Ishikawa (cell line): ENCODE results near the gene MEGF6.

ENCODE experiments used
- CEBPB ChIP-seq: IDR thresholded peaks from 2 replicates; pipeline ENCODE4 v1.6.1; 2012
- CREB1 ChIP-seq: IDR thresholded peaks from 2 replicates; pipeline ENCODE4 v1.6.1; 2012; ENCODE audit warnings: low read depth
- EGR1 ChIP-seq: IDR thresholded peaks from 2 replicates; pipeline ENCODE4 v1.6.1; 2012
- EP300 ChIP-seq: IDR thresholded peaks from 2 replicates; pipeline ENCODE4 v1.6.1; 2012; ENCODE audit warnings: borderline replicate concordance
- FOXM1 ChIP-seq: IDR thresholded peaks from 2 replicates; pipeline ENCODE4 v1.6.1; 2012; ENCODE audit warnings: low read depth, borderline replicate concordance
- MAX ChIP-seq: IDR thresholded peaks from 2 replicates; pipeline ENCODE4 v1.6.1; 2012
- NFIC ChIP-seq: IDR thresholded peaks from 2 replicates; pipeline ENCODE4 v1.6.1; 2012
- RAD21 ChIP-seq: IDR thresholded peaks from 2 replicates; pipeline ENCODE4 v1.6.1; 2012; ENCODE audit warnings: low read depth
- REST ChIP-seq: IDR thresholded peaks from 2 replicates; pipeline ENCODE4 v1.6.1; 2012; ENCODE audit warnings: low read depth, mild to moderate bottlenecking
- TAF1 ChIP-seq: IDR thresholded peaks from 2 replicates; pipeline ENCODE4 v1.6.1; 2012; ENCODE audit warnings: low read depth, mild to moderate bottlenecking
- TCF12 ChIP-seq: IDR thresholded peaks from 2 replicates; pipeline ENCODE4 v1.6.1; 2012; ENCODE audit warnings: low read depth
- TEAD4 ChIP-seq: IDR thresholded peaks from 2 replicates; pipeline ENCODE4 v1.6.1; 2012
- USF1 ChIP-seq: IDR thresholded peaks from 2 replicates; pipeline ENCODE4 v1.6.1; 2012
- YY1 ChIP-seq: IDR thresholded peaks from 2 replicates; pipeline ENCODE4 v1.6.1; 2012; ENCODE audit warnings: low read depth
- ZBTB7A ChIP-seq: IDR thresholded peaks from 2 replicates; pipeline ENCODE4 v1.6.1; 2012; ENCODE audit warnings: low read depth

The MEGF6 gene

GRCh38 chr1:3463891-3464648 lies 147.2 kb downstream of the MEGF6 start:
- TF ChIP-seq USF1 (no peak), CREB1 (no peak), NFIC (no peak), REST (no peak), EGR1 (no peak)

- TF ChIP-seq MAX (no peak), REST (no peak), NFIC (no peak), TAF1 (no peak), ZBTB7A (no peak)
Measured at GRCh38 chr1:3463408-3463863, 147.9 kb downstream of the MEGF6 start.

GRCh38 chr1:3463013-3463385 lies 148.3 kb downstream of the MEGF6 start:
- no peak for TF ChIP-seq USF1

DNA sequence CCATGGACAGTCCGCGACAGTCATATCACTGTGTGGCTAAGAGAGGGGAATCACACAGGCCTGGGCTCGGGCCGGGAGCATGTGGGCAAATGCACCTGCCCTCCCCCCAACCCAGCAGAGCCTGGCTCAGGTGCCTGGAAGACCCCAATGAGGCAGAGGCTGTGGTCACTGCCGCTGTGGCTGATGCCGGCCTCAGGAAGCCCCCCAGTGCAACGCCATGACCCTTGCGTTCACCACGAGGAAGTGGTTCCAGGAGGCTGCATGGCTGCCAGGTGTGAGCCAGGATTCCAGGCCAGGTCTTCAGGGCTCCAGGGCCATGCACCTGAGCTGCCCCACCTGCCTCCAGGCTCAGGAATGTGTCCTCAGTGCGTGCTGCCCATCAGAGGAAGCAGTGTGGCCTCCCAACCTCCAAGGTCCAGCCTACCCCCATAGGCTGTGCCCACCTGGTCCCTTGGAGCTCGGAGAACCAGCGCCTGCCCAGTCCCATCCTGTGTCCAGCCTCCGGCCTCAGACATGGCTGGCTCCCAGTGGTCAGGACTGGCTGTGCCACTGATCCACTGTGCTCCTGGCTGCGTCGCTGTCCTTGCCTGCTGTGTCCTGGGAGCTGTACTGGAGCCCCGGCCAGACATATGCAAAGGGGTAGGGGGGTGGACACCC lies 148.8 kb downstream of the MEGF6 start:
- TF ChIP-seq REST = no peak
- TF ChIP-seq USF1 = no peak
- no peak for TF ChIP-seq RAD21

- TF ChIP-seq CEBPB (no peak), YY1 (no peak), RAD21 (no peak), TCF12 (no peak), EP300 (no peak), FOXM1 (no peak), NFIC (no peak), EGR1 (no peak), MAX (no peak), TAF1 (no peak), CREB1 (no peak), REST (no peak), TEAD4 (no peak), USF1 (no peak), ZBTB7A (no peak)
Measured at GRCh38 chr1:3461934-3462275, 149.4 kb downstream of the MEGF6 start.
